Common myeloid progenitor, CD34-positive (primary cell): ENCODE data around the gene WDR7.

Source experiments
- CTCF ChIA-PET: fragments of 350-600 bp; sonication (Branson Sonifier 250); formaldehyde crosslinking; loops from one replicate; lab custom pipeline; 2021; ENCODE audit warnings: antibody characterized with exemption; lab: Charles Lee
- POLR2A ChIA-PET: fragments of 350-600 bp; sonication (Branson Sonifier 250); formaldehyde crosslinking; loops from one replicate; lab custom pipeline; 2021; ENCODE audit warnings: antibody characterized with exemption; lab: Charles Lee
- DNase-seq, 3 donors: peaks; one replicate each; pipeline versions ENCODE4 v3.0.0 to v3.0.0-alpha.2; 2013
- H3K27ac ChIP-seq, 2 experiments: 1 replicate in 1 of 2; 2 replicates in 1 of 2; pipeline ENCODE4 v1.7.0; 2013; ENCODE audit warnings: inconsistent platforms in 2 of 2, low read length in 2 of 2, mild to moderate bottlenecking in 2 of 2, low read depth in 1 of 2, moderate library complexity in 1 of 2; ENCODE audit not compliant: severe bottlenecking in 2 of 2, insufficient read depth in 1 of 2, poor library complexity in 1 of 2
- H3K27me3 ChIP-seq, 5 experiments: replicated peaks in 2 of 5; 1 replicate in 3 of 5; 2 replicates in 2 of 5; pipeline versions ENCODE4 v1.6.1 to v1.7.0; 2013; ENCODE audit warnings: low read length in 4 of 5, mild to moderate bottlenecking in 2 of 5, moderate library complexity in 2 of 5, inconsistent platforms in 1 of 5; ENCODE audit not compliant: insufficient read depth in 5 of 5, control insufficient read depth in 4 of 5
- H3K36me3 ChIP-seq, 4 experiments: 1 replicate in 2 of 4; 2 replicates in 2 of 4; pipeline versions ENCODE4 v1.6.1 to v1.7.0; 2013; ENCODE audit warnings: low read length in 3 of 4, control low read depth in 1 of 4, mild to moderate bottlenecking in 1 of 4; ENCODE audit not compliant: control insufficient read depth in 4 of 4, insufficient read depth in 4 of 4
- H3K4me1 ChIP-seq, 4 experiments: 1 replicate in 3 of 4; 2 replicates in 1 of 4; pipeline versions ENCODE4 v1.6.1 to v1.7.1; 2013; ENCODE audit warnings: low read length in 3 of 4, mild to moderate bottlenecking in 3 of 4, control low read depth in 1 of 4, inconsistent platforms in 1 of 4, moderate library complexity in 1 of 4; ENCODE audit not compliant: control insufficient read depth in 4 of 4, insufficient read depth in 4 of 4; ENCODE audit errors: control extremely low read depth in 1 of 4
- H3K4me3 ChIP-seq, 7 experiments: 1 replicate in 4 of 7; 2 replicates in 3 of 7; pipeline versions ENCODE4 v1.5.1 to v1.7.0; 2013; ENCODE audit warnings: mild to moderate bottlenecking in 7 of 7, low read length in 6 of 7, moderate library complexity in 6 of 7, inconsistent platforms in 2 of 7, low read depth in 2 of 7, control low read depth in 1 of 7; ENCODE audit not compliant: insufficient read depth in 4 of 7, control insufficient read depth in 1 of 7; ENCODE audit errors: extremely low read depth in 1 of 7
- H3K9me3 ChIP-seq, 5 experiments: 1 replicate in 4 of 5; 2 replicates in 1 of 5; pipeline versions ENCODE4 v1.6.1 to v1.7.1; 2013; ENCODE audit warnings: low read length in 4 of 5, mild to moderate bottlenecking in 2 of 5, inconsistent platforms in 1 of 5, low read depth in 1 of 5, moderate library complexity in 1 of 5; ENCODE audit not compliant: control insufficient read depth in 4 of 5, insufficient read depth in 2 of 5; ENCODE audit errors: control extremely low read depth in 1 of 5
- WGBS: methylation state at CpG from one replicate; pipeline ENCODE4 v1.1.5; 2013; ENCODE audit not compliant: insufficient coverage; 5-methylcytosine and 5-hydroxymethylcytosine counted together

Gene WDR7

GRCh38 chr18:56807901-56808300, 156.7 kb downstream of the WDR7 start:
- H3K4me1 ChIP-seq, result no peaks in the 10 kb centered on the region
- POLR2A ChIA-PET, result no interaction called here
- H3K4me3 ChIP-seq, result no peak overlapping the region
- no peaks in the 10 kb centered on the region for H3K27me3 ChIP-seq
- CTCF ChIA-PET, result no interaction called here
- no peaks in the 10 kb centered on the region for H3K9me3 ChIP-seq
- WGBS, result 86% methylated on average over 1 of the region's 2 CpGs
- H3K27ac ChIP-seq, result no peak overlapping the region
- peaks cover 0 to 4% (median 0%) of the 10 kb centered on the region in 4 experiments for H3K36me3 ChIP-seq
- DNase-seq, result no peak

GRCh38 chr18:56812674-56813073, 161.5 kb downstream of the WDR7 start:
- CTCF ChIA-PET, result no interaction called here
- DNase-seq, result no peak
- H3K36me3 ChIP-seq, result peaks cover 0 to 2% (median 0%) of the 10 kb centered on the region in 4 experiments
- POLR2A ChIA-PET, result no interaction called here
- H3K4me3 ChIP-seq, result no peak overlapping the region
- H3K9me3 ChIP-seq, result no peaks in the 10 kb centered on the region
- H3K4me1 ChIP-seq, result no peaks in the 10 kb centered on the region
- no peaks in the 10 kb centered on the region for H3K27me3 ChIP-seq
- H3K27ac ChIP-seq, result no peak overlapping the region
- 100% methylated on average over 2 of the region's 5 CpGs for WGBS

- Histone ChIP-seq H3K4me3 (no peak overlapping the region), H3K27ac (no peak overlapping the region), H3K9me3 (no peaks in the 10 kb centered on the region), H3K27me3 (no peaks in the 10 kb centered on the region), H3K4me1 (no peaks in the 10 kb centered on the region), H3K36me3 (peaks cover 0 to 2% (median under 1%) of the 10 kb centered on the region in 4 experiments)
- 98% methylated on average over 5 of the region's 7 CpGs for WGBS
- ChIA-PET POLR2A (no interaction called here), CTCF (no interaction called here)
- DNase-seq, result no peak
These were observed 164.8 kb downstream of the WDR7 start for GRCh38 chr18:56815926-56816325.

DNA sequence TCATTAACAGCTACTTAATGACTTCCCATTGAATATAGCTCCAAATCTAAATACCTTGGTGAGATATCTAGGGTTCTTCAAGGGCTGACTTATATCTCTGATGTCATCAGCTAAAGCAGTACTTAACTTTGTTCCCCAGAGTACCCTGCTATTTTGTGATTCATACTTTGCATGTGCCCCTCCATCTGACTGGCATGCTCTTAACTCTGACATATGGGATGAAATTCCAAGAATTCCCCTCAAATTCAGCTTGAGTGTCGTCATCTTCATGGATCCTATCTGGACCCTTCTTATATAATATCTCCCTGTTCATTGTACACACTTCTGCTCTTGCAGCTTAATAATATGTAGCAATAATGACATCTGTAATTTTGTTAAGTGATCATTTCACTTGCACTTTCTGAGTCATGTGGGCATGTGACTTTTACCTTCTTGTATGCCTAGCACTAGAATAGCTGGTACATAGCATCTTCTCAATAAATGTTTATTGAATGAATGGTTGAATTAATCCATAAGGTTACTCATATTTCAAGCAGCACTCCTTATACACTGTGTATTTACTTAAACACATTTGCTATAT, 172.9 kb downstream of the WDR7 start:
- Histone ChIP-seq H3K4me3 (no peak overlapping the region), H3K27me3 (no peaks in the 10 kb centered on the region), H3K9me3 (peaks cover 0 to 2% (median 0%) of the 10 kb centered on the region in 5 experiments), H3K36me3 (peaks cover 0 to 3% (median under 1%) of the 10 kb centered on the region in 4 experiments), H3K27ac (no peak overlapping the region), H3K4me1 (peaks cover 0 to 14% (median under 1%) of the 10 kb centered on the region in 4 experiments)
- ChIA-PET CTCF (no interaction called here), POLR2A (no interaction called here)
- no CpG with 5 or more reads among the region's 1 CpG for WGBS
- DNase-seq, result no peak

DNA sequence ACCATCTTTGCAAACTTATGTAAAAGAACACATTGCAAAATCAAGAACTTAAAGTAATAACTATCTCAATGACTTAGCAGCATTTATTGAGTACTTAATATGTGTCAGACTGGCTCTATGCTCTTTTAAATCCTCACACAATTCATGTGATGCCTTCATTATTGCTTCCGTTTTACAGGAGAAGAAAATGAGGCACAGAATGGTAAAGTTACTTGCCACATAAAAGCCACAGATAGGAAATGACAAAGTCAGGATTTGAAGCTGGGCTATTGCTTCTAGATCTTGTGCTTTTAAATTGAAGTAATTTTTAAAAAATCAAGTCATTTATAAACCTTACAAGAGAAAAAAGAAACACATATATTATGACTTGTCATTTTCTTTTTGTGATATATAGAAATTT, 174.2 kb downstream of the WDR7 start:
- H3K27me3 ChIP-seq, result no peaks in the 10 kb centered on the region
- H3K4me3 ChIP-seq, result no peak overlapping the region
- H3K27ac ChIP-seq, result no peak overlapping the region
- peaks cover 0 to 2% (median 0%) of the 10 kb centered on the region in 5 experiments for H3K9me3 ChIP-seq
- H3K36me3 ChIP-seq, result peaks cover 0 to 3% (median 0%) of the 10 kb centered on the region in 4 experiments
- DNase-seq, result peak; percentile 1 to 56 (median 34)
- ChIA-PET CTCF (no interaction called here), POLR2A (no interaction called here)
- peaks cover 0 to 14% (median under 1%) of the 10 kb centered on the region in 4 experiments for H3K4me1 ChIP-seq
- whole genome bisulfite sequencing, result no CpG with 5 or more reads among the region's 1 CpG

DNA sequence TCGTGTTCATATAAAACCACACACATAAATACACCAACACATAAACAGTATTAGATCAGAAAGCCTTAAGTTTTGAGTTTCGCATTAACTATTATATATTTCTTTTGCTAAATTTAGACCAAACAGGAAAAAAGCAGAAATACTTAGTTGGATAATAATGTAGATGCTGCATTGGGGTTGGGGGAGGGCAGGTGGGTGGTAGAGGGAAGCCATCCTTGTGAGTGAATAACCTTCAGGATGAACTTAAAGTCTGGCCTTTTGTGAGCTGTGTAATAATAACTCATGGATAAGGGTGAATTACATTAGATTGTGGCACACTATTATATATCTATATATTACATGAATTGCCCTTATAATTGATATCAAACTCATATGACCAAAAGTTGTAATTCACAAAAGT, 174.7 kb downstream of the WDR7 start:
- no CpG with 5 or more reads among the region's 2 CpGs for WGBS
- no peak overlapping the region for H3K4me3 ChIP-seq
- ChIA-PET POLR2A (no interaction called here), CTCF (interaction anchor here (0.6 kb wide), 1 partner anchor 1731 kb away, joined by 3 read pairs; no protein-coding TSS in a partner anchor)
- no peaks in the 10 kb centered on the region for H3K27me3 ChIP-seq
- no peak overlapping the region for H3K27ac ChIP-seq
- peaks cover 0 to 3% (median 0%) of the 10 kb centered on the region in 4 experiments for H3K36me3 ChIP-seq
- peak in 2 of 3 donors; percentile 2 to 8 for DNase-seq
- peaks cover 0 to 2% (median 0%) of the 10 kb centered on the region in 5 experiments for H3K9me3 ChIP-seq
- H3K4me1 ChIP-seq, result peaks cover 0 to 14% (median under 1%) of the 10 kb centered on the region in 4 experiments

DNA sequence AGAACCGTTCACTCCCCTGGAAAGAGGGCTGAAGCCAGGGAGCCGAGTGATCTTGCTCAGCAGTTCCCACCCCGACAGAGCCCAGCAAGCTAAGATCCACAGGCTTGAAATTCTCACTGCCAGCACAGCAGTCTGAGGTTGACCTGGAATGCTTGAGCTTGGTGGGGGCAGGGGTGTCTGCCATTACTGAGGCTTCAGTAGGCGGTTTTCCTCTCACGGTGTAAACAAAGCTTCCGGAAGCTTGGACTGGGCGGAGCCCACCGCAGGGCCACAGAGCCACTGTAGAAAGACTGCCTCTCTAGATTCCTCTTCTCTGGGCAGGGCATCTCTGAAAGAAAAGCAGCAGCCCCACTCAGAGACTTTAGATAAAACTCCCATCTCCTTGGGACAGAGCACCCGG, 180.8 kb downstream of the WDR7 start:
- H3K36me3 ChIP-seq, result peaks cover 0 to 6% (median 0%) of the 10 kb centered on the region in 4 experiments
- ChIA-PET CTCF (no interaction called here), POLR2A (no interaction called here)
- 90% methylated on average over 9 of the region's 9 CpGs for WGBS
- no peak overlapping the region for H3K4me3 ChIP-seq
- H3K27ac ChIP-seq, result no peak overlapping the region
- H3K27me3 ChIP-seq, result no peaks in the 10 kb centered on the region
- no peak for DNase-seq
- H3K9me3 ChIP-seq, result peaks cover 0 to 3% (median under 1%) of the 10 kb centered on the region in 5 experiments
- H3K4me1 ChIP-seq, result no peaks in the 10 kb centered on the region
